Ovary (tissue), 9 donors: ENCODE results near the gene CNTN5. TPM values are rescaled to one million over a fixed set of nuclear protein-coding genes. Genes with fewer than 3 reads are reported as not detected.

Source experiments
- DNase-seq, 5 donors: peaks; one replicate each; pipeline ENCODE4 v3.0.0-alpha.2; 2019 to 2020
- H3K27ac ChIP-seq, 2 donors: fragments of 200-600 bp; one replicate each; pipeline versions ENCODE4 v1.5.1 to v1.8.0; 2019 to 2022
- H3K27me3 ChIP-seq: fragments of 200-600 bp; one replicate; pipeline ENCODE4 v1.8.0; 2022
- H3K36me3 ChIP-seq: fragments of 200-600 bp; sonication (generic); one replicate; pipeline ENCODE4 v1.5.1; 2019
- H3K4me1 ChIP-seq: one replicate; pipeline ENCODE4 v1.8.1; 2013; ENCODE audit warnings: mild to moderate bottlenecking, moderate library complexity; ENCODE audit not compliant: insufficient read depth
- H3K4me3 ChIP-seq: fragments of 200-600 bp; sonication (generic); one replicate; pipeline ENCODE4 v1.5.1; 2017
- H3K9me3 ChIP-seq, 2 donors: fragments of 200-600 bp in 1 of 2; sonication (generic) in 1 of 2; one replicate each; pipeline versions ENCODE4 v1.5.1 to v1.8.1; 2013 to 2019; ENCODE audit warnings: mild to moderate bottlenecking in 1 of 2, moderate library complexity in 1 of 2
- CTCF ChIP-seq, 3 donors: fragments of 450-650 bp in 2 of 3; fragments of 200-600 bp in 1 of 3; IDR thresholded peaks; one replicate each; pipeline versions ENCODE4 v1.5.1 to v1.8.0; 2016 to 2022; ENCODE audit warnings: antibody characterized with exemption in 3 of 3, mild to moderate bottlenecking in 1 of 3
- EP300 ChIP-seq: sonication (generic); formaldehyde crosslinking; IDR thresholded peaks from one replicate; pipeline ENCODE4 v1.6.1; 2017; ENCODE audit warnings: antibody characterized with exemption
- POLR2A ChIP-seq: fragments of 450-650 bp; IDR thresholded peaks from one replicate; pipeline ENCODE4 v1.6.1; 2017; ENCODE audit warnings: antibody characterized with exemption, mild to moderate bottlenecking, moderate library complexity
- WGBS, 3 donors: extraction: QIAGEN DNeasy Blood & Tissue Kit in 1 of 3; methylation state at CpG; one replicate each; pipeline versions ENCODE4 v1.1.5 to v1.1.7; 2013 to 2017; 5-methylcytosine and 5-hydroxymethylcytosine counted together
- intact Hi-C, 4 donors: fragments of 100-400 bp; cut with DNase I; formaldehyde crosslinking; loops; one replicate each; pipeline versions ENCODE4 v1.11.0 to v1.15.1; 2022 to 2023
- polyA plus RNA-seq, 2 donors: library from polyadenylated mRNA; stranded (reverse); fragments of 200-250 nt in 1 of 2; fragments of 350-450 nt in 1 of 2; fragmentation: Illumina TruSeq in 1 of 2; extraction: RNeasy Lipid Tissue Mini Kit (QIAGEN cat#74804) in 1 of 2; gene quantifications; one replicate each; pipeline ENCODE4 v1.2.3, GENCODE V29; 2013 to 2014
- total RNA-seq, 7 donors: library from RNA; depleted of rRNA in 2 of 7; stranded (reverse); fragments of >200 nt in 2 of 7; fragmentation: NEBNext Ultra II Directional in 3 of 7; extraction: Animal tissue kit (Norgen Biotek cat#: 25700) in 3 of 7; gene quantifications; one replicate each; pipeline versions ENCODE4 v1.1.0 to v1.2.4, GENCODE V29; 2016 to 2023
- donor health status: DM: no; HTN: no; CAD: no; lungs with moderate emphysema.
- donor health status: DM: no; HTN: no; CAD: no.
- donor health status: Bipolar disorder and iron deficiency.
- donor health status: DM: yes; HTN: yes; CAD: no.
- donor health status: DM: no; HTN: no; CAD: no.
- donor health status: DM: yes; HTN: yes; CAD: no.

Gene CNTN5
- total and polyA plus RNA-seq, 9 donors = 0.02 to 1.1 (median 0.15) TPM; not detected in 5

GRCh38 chr11:99188221-99188620, 167.5 kb downstream of the CNTN5 start:
- H3K27ac ChIP-seq = no peak overlapping the region
- DNase-seq = no peak
- 30 to 63% (median 34%) methylated on average over 2 of the region's 2 CpGs for WGBS, 3 donors

GRCh38 chr11:99192716-99193115, 172.0 kb downstream of the CNTN5 start:
- no peak for DNase-seq
- intact Hi-C loops = no loop called here
- H3K4me3 ChIP-seq = no peak overlapping the region
- H3K27me3 ChIP-seq = no peaks in the 10 kb centered on the region
- TF ChIP-seq POLR2A (no peak), CTCF (IDR thresholded peaks at IDR 0.05) (no peak), EP300 (no peak)
- H3K4me1 ChIP-seq = no peaks in the 10 kb centered on the region
- no peak overlapping the region for H3K27ac ChIP-seq
- 72 to 90% (median 83%) methylated on average over 1 of the region's 1 CpG for WGBS, 3 donors
- H3K9me3 ChIP-seq = no peaks in the 10 kb centered on the region
- H3K36me3 ChIP-seq = no peaks in the 10 kb centered on the region

More at GRCh38 chr11:99188221-99188620, 167.5 kb downstream of the CNTN5 start:
- H3K36me3 ChIP-seq = no peaks in the 10 kb centered on the region
- no peaks in the 10 kb centered on the region for H3K27me3 ChIP-seq
- no peaks in the 10 kb centered on the region for H3K9me3 ChIP-seq
- H3K4me3 ChIP-seq = no peak overlapping the region
- intact Hi-C loops = no loop called here
- H3K4me1 ChIP-seq = no peaks in the 10 kb centered on the region
- no peak for TF ChIP-seq POLR2A
- no peak for TF ChIP-seq CTCF (IDR thresholded peaks at IDR 0.05)
- no peak for TF ChIP-seq EP300

- H3K4me1 ChIP-seq = no peaks in the 10 kb centered on the region
- H3K27me3 ChIP-seq = no peaks in the 10 kb centered on the region
- no peaks in the 10 kb centered on the region for H3K9me3 ChIP-seq
- TF ChIP-seq POLR2A (no peak), CTCF (IDR thresholded peaks at IDR 0.05) (no peak), EP300 (no peak)
- H3K4me3 ChIP-seq = no peak overlapping the region
- no peaks in the 10 kb centered on the region for H3K36me3 ChIP-seq
- no peak for DNase-seq
- 69 to 77% (median 76%) methylated on average over 1 of the region's 1 CpG for WGBS, 3 donors
- intact Hi-C loops = no loop called here
- no peak overlapping the region for H3K27ac ChIP-seq
Measured at GRCh38 chr11:99197477-99197876, 176.7 kb downstream of the CNTN5 start.

GRCh38 chr11:99198215-99198614, 177.5 kb downstream of the CNTN5 start:
- TF ChIP-seq POLR2A = no peak
- no peak for TF ChIP-seq EP300
- no peak for TF ChIP-seq CTCF (IDR thresholded peaks at IDR 0.05)
- no peak overlapping the region for H3K4me3 ChIP-seq
- no peaks in the 10 kb centered on the region for H3K9me3 ChIP-seq
- no peak for DNase-seq
- intact Hi-C loops = no loop called here
- 11 to 40% (median 22%) methylated on average over 3 of the region's 3 CpGs for WGBS, 3 donors
- no peaks in the 10 kb centered on the region for H3K4me1 ChIP-seq
- no peaks in the 10 kb centered on the region for H3K36me3 ChIP-seq
- no peak overlapping the region for H3K27ac ChIP-seq
- no peaks in the 10 kb centered on the region for H3K27me3 ChIP-seq
